Calu3 (cell line): Measurements from ENCODE around the gene ST3GAL4. TPM values are rescaled to one million over a fixed set of nuclear protein-coding genes. Genes with fewer than 3 reads are reported as not detected.

ENCODE experiments used
- BruUV-seq: library from RNA; stranded (reverse); fragments of 400-500 nt; replicated peaks from 2 replicates; lab custom pipeline; 2021; lab: Mats Ljungman, UMichigan
- CTCF ChIA-PET: fragments of 300-600 bp; sonication (Branson Sonifier 250); formaldehyde crosslinking; loops from one replicate; lab custom pipeline; 2022; ENCODE audit warnings: antibody characterized with exemption; lab: Charles Lee
- DNase-seq: peaks from one replicate; pipeline ENCODE4 v3.0.0; 2022
- H3K27ac Mint-ChIP-seq: one replicate; pipeline ENCODE4 v1.8.0; 2022; ENCODE audit warnings: mixed read lengths; ENCODE audit not compliant: unreplicated experiment
- H3K27me3 Mint-ChIP-seq: one replicate; pipeline ENCODE4 v1.8.0; 2022; ENCODE audit warnings: mixed read lengths; ENCODE audit not compliant: unreplicated experiment
- H3K36me3 Mint-ChIP-seq: one replicate; pipeline ENCODE4 v1.8.0; 2022; ENCODE audit warnings: mild to moderate bottlenecking, moderate library complexity, mixed read lengths; ENCODE audit not compliant: insufficient read depth, unreplicated experiment
- H3K4me1 Mint-ChIP-seq: one replicate; pipeline ENCODE4 v1.8.0; 2022; ENCODE audit warnings: mild to moderate bottlenecking, low read depth, mixed read lengths; ENCODE audit not compliant: unreplicated experiment
- H3K4me3 Mint-ChIP-seq: one replicate; pipeline ENCODE4 v1.8.0; 2022; ENCODE audit warnings: mild to moderate bottlenecking, low read depth, moderate library complexity, mixed read lengths; ENCODE audit not compliant: unreplicated experiment
- H3K9me3 Mint-ChIP-seq: one replicate; pipeline ENCODE4 v1.8.0; 2022; ENCODE audit warnings: low read depth, mixed read lengths; ENCODE audit not compliant: unreplicated experiment
- CTCF ChIP-seq: fragments of 200-600 bp; IDR thresholded peaks from one replicate; pipeline ENCODE4 v1.8.0; 2022; ENCODE audit warnings: antibody characterized with exemption; ENCODE audit not compliant: unreplicated experiment
- intact Hi-C: fragments of 100-400 bp; cut with micrococcal nuclease; formaldehyde crosslinking; loops from one replicate; pipeline ENCODE4 v1.10.0; 2022; ENCODE audit not compliant: unreplicated experiment
- total RNA-seq: library from RNA; stranded (reverse); gene quantifications from 2 replicates; pipeline ENCODE4 v1.2.3, GENCODE V29; 2022

The ST3GAL4 gene
- total RNA-seq, 1 experiment from 2014 or later, result 27.9 TPM

- BruUV-seq, result no TSS peak
- H3K27ac Mint-ChIP-seq, result peak overlapping the region; percentile 72
- TF ChIP-seq CTCF, result no peak
- intact Hi-C loops, result no loop called here
- peaks cover 50% of the 10 kb centered on the region for H3K4me1 Mint-ChIP-seq
- H3K9me3 Mint-ChIP-seq, result no peaks in the 10 kb centered on the region
- no peak for DNase-seq
- H3K4me3 Mint-ChIP-seq, result no peak overlapping the region
- H3K36me3 Mint-ChIP-seq, result peaks cover 57% of the 10 kb centered on the region
- no peaks in the 10 kb centered on the region for H3K27me3 Mint-ChIP-seq
- CTCF ChIA-PET, result interaction anchor here (0.5 kb wide), 2 partner anchors 14 to 1571 kb away, joined by 3 read pairs; partner anchors contain the start of gene ST3GAL4
These were observed 13.7 kb upstream of the ST3GAL4 start for GRCh38 chr11:126341760-126342161.

- Mint-ChIP-seq H3K4me1 (peaks cover 50% of the 10 kb centered on the region), H3K36me3 (peaks cover 64% of the 10 kb centered on the region), H3K4me3 (no peak overlapping the region), H3K27ac (no peak overlapping the region), H3K27me3 (no peaks in the 10 kb centered on the region), H3K9me3 (no peaks in the 10 kb centered on the region)
- TF ChIP-seq CTCF, result no peak
- no peak for DNase-seq
- CTCF ChIA-PET, result no interaction called here
- intact Hi-C loops, result no loop called here
- BruUV-seq, result no TSS peak
These were observed 12.4 kb upstream of the ST3GAL4 start for GRCh38 chr11:126343051-126343450.

- Mint-ChIP-seq H3K36me3 (peaks cover 64% of the 10 kb centered on the region), H3K27ac (peak overlapping the region; percentile 63), H3K4me1 (peaks cover 38% of the 10 kb centered on the region), H3K27me3 (no peaks in the 10 kb centered on the region), H3K4me3 (no peak overlapping the region), H3K9me3 (no peaks in the 10 kb centered on the region)
- CTCF ChIA-PET, result interaction anchor here (0.6 kb wide), 1 partner anchor 836 kb away, joined by 3 read pairs; no protein-coding TSS in a partner anchor
- BruUV-seq, result no TSS peak
- DNase-seq, result no peak
- no peak for TF ChIP-seq CTCF
- intact Hi-C loops, result no loop called here
These were observed 11.1 kb upstream of the ST3GAL4 start for GRCh38 chr11:126344141-126345080.

- H3K27me3 Mint-ChIP-seq, result no peaks in the 10 kb centered on the region
- no TSS peak for BruUV-seq
- peaks cover 57% of the 10 kb centered on the region for H3K36me3 Mint-ChIP-seq
- peak overlapping the region; percentile 63 for H3K27ac Mint-ChIP-seq
- CTCF ChIA-PET, result interaction anchor here (0.6 kb wide), 2 partner anchors 432 to 835 kb away, joined by 3 read pairs; no protein-coding TSS in a partner anchor
- intact Hi-C loops, result no loop called here
- no peak for TF ChIP-seq CTCF
- no peaks in the 10 kb centered on the region for H3K9me3 Mint-ChIP-seq
- no peak overlapping the region for H3K4me3 Mint-ChIP-seq
- peaks cover 32% of the 10 kb centered on the region for H3K4me1 Mint-ChIP-seq
- no peak for DNase-seq
These were observed 10.2 kb upstream of the ST3GAL4 start for GRCh38 chr11:126345283-126345682.
